Activated CD4-positive, alpha-beta T cell treated with anti-CD3 and anti-CD28 coated beads, Interleukin-2, amount 50 U/mL, for 48 hours (primary cell): ENCODE results near the gene ABCC4.

Experiments
- DNase-seq, 2 experiments: peaks; one replicate each; pipeline ENCODE4 v3.0.0-alpha.2; 2020

ABCC4 gene

DNA sequence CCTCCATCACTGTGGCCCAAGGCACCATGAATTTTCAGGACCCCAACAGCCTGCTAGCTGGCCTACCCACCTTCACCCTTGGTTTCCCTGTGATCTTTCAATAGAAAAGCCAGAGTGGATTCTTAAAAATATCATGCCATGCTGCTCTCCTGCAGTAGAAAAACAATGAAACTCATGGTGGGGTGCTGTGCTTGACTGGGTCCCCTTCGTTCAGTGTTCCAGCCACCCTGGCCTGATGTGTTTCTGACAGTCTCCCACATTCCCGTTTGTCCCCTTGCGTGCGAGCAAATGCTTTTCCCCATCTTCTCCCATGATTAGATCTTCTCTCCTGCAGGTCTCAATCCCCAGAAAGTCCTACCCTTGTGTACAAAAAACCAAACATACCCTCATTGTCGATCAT lies 43.2 kb downstream of the ABCC4 start:
- no peak for DNase-seq

DNA sequence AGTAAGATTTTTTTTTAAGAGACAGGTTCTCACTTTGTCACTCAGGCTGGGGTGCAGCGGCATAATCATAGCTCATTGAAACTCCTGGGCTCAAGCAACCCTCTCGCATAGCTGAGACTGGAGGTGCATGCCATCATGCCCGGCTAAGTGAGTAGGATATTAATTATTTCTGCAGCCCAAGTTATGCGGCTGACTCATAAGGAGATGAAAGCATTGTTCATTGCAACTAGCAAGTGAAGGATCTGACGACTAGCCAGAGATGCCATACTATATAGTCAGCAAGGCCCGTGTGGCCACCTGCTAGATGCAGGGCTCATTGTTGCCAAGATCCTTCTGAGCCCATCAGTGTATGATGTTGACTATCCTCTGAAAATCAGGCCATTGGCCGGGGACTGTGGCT lies 45.2 kb downstream of the ABCC4 start:
- DNase-seq: no peak

DNA sequence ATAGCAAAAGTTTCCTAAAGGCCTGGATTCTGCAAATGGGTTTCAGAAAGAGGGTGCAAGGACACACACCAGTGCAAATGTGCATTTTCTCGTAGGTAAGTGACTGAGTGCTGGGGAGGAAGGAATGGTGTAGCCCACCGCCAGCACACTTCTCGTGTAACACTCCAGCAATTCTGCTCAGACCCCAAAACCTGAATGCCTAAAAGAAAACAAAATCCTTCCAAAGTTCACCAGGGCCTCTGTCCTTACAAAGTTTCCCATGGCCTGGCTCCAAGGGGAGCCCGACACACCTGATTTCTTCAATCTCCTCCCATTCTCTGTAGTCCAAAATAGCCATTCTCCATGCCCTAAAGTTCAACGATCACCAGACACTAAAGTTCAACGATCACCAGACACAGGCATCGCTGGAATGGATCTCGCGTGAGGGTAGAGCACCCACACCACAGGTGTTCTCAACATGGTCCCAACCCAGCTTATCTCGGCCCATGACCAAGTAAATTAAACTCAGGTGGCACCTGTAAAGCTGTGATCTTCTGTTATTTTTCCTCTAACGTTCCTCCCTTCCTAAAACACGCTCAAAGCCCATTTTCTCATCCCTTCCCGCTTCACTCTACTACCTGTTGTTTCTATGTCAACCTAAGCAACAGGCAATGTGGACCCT lies 46.0 kb downstream of the ABCC4 start:
- no peak for DNase-seq

DNA sequence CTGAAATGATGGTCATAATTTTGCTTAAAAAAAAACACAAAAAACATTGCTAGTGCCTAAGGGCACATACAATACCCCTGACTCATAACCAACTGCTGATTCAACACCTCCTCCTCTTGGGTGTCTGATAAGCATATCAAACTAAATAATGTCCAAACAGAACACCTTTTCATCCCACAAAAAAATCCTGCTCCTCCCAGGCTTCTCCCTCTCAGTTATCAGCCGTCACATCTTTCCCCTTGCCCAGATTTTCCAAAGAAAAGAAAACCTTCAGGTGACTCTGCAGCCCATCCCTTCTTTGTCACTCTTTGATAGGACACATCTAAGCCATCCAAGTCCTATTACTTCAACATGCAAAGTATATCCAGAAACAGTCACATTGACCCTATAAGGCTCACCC lies 46.9 kb downstream of the ABCC4 start:
- DNase-seq: no peak

DNA sequence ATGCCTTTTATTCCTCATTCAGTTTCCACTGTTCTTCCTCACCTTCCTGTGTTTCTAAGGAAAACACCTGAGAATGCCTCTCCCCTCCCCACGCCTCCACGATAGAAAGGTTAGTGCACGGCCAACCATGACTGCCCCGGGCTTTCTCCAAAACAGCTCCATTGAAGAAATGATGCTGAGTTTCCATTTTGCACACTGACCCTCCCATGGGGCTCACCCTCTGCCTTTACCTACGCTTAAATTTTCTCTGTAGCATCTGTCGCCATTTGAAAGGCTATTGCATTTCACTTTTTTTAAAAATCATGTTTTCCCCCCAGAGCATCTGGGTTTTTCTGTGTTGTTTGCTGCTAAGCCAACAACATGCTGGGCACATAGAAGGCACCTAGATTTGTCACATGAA lies 48.2 kb downstream of the ABCC4 start:
- no peak for DNase-seq

DNA sequence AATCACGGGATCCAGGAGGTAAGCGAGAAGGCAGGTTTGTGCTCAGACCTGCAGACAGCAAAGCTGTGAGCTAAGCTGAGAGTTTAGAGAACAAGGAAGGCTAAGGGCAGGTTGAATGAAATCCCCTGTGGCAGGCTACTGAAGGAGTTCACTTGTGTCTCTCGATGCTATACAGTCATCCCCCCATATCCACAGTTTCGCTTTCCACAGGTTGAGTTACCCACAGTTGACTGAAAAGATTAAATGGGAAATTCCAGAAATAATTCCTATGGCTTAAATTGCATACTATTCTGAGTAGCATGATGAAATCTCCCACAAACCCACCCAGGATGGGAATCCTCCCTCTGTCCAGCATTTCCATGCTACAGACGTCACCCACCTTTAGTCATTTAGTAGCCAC lies 49.6 kb downstream of the ABCC4 start:
- no peak for DNase-seq

DNA sequence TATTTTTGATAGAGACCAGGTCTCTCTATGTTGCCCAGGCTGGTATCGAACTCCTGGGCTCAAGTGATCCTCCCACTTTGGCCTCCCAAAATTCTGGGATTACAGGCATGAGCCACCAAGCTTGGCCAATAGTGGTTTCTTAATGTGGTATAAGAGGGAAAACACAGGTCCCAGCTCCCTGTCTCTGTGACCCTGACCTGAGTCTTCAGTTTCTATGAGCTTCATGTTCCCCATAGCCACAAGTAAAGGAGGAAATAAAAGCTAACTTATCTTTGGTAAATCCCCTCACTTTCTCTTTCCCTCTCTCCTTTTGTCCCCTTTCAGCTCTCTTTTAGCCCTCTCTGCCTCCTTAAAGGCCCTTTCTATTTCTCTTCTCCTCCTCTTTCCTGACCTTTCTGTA lies 50.3 kb downstream of the ABCC4 start:
- DNase-seq: no peak

DNA sequence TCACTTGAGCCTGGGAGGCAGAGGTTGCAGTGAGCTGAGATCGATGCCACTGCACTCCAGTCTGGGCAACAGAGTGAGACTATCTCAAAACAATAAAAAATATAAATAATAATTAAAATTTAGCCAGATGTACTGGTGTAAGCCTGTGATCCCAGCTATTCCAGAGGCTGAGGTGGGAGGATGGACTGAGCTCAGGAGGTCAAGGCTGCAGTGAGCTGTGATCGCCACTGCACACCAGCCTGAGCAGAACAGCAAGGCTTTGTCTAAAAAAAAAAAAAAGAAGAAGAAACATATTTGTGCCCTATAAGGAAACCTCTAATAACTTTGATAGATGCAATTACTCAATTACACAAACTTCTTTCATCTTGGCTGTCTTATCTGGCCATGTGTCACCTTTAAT lies 52.3 kb downstream of the ABCC4 start:
- DNase-seq: no peak

DNA sequence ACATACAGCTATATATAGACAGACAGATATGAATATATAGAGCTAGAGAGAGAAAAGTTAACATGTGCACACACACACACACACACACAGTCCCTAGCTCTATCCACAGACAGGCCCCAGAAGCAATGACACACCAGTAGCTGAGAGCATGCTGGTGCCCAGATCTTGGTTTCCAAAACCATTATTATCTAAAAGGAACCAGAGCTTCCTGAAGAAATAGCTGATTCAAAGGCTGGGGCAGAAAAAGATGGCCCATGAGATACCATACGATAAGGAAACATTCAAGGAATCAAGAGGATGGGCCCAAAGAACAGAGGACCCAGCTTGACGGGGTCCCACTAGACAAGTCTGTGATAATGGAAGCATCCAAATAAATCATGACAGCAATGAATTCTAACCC lies 53.4 kb downstream of the ABCC4 start:
- DNase-seq: no peak

DNA sequence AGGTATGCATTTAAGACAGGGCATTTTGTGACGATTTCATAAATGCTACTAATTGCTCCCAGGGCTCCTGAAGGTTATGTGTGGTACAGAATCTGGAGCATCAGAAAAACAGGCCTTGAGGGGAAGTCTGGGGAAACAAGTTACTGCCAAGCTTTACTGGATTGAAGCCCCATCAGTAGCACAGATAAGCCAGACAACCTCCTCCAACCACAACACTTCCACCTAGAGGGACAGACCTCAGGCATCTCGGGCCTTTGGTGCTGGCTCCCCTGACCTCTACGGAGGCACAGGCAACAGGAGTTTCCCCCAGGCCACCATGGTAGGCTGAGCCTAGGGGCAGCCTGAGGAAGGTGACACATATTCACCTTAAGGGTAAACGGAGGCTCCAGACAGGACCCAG lies 54.1 kb downstream of the ABCC4 start:
- DNase-seq: no peak

DNA sequence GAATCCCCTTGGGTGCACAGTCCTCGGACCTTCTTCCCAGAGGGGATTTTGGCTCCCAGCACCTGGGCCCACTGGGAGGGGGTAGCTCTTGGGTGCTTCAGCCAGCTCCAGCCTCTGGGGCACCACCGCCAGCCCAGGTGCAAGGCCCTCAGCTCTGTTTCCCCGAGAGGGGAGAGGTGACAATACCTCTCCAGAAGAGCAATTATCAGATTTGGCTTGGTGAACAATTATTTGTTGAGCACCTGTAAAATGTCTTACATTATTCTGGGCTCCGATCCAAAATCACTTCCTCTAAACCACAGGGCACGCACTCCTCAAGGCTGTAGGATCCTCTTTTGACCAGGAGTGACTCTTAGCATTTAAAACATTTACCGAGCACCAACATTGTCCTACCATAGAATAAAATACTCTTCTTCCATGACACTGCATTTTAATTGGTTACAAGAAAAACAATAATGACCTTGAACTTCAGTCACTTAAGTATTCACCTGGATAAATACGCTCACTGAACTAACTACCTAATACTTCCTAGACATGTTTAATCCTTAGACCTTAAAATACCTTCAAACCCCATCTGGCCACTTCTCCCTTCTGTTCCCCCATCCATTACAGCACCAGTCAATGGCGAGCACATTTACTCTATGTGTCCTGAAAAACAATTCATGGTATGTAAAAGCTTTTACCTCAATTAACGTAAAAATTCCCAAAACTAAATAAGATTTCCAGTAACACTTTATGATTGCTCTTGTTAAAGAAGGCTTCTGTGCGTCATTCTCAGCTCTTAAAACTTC lies 54.8 kb downstream of the ABCC4 start:
- no peak for DNase-seq

DNA sequence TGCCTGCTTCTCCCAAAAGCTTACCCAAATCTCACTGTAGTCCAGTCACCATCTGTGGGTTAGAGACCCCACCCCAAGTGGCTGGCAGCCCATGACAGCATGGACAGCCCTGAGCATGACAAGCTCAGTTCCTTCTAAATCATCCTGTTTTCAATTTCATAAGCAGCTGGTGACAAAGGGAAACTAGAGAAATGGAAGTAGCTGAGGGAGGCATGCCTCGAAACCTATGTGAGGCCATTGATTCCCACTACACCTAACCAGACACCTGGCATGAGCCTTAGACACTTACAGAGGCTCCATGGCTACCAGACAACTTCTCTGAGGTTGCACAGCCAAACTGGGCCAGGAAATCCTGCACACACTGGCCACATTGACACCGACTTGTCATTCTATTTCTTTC lies 56.2 kb downstream of the ABCC4 start:
- DNase-seq: no peak

DNA sequence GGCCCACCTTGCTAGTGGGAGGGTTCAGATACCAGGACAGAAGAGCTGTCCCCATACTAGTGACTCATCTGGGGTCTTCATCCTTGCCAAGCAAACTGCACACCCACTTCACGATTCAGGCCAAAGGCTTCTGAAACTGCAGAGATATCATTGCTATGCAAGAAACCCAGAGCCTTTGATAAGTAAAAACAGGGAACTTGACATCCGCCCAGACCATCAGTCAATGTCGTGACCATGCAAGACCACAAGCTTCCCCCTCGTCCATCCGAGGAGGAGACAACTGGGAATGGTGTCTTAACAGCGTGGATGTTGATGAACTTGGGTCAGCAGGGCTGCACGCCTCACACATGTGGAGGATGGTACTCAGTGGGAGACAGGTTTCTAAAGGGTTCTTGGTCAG lies 58.0 kb downstream of the ABCC4 start:
- no peak for DNase-seq

DNA sequence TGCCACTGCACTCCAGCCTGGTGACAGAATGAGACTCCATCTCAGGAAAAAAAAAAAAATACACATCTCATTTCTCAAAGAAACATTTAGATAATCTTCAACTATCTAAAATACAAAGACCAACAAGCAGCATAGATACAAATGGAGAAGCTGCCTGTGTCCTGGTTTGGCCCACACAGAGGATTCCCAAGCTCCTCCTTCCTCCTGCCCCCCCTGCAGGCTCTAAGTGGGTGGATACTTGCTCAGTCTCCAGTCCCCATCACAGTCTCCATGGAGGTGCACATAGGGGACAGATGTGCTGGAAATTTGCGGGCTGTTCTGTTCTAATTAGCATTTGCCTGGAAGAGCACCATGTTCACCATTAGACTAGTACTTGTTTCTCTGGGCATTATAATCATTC lies 59.9 kb downstream of the ABCC4 start:
- no peak for DNase-seq

DNA sequence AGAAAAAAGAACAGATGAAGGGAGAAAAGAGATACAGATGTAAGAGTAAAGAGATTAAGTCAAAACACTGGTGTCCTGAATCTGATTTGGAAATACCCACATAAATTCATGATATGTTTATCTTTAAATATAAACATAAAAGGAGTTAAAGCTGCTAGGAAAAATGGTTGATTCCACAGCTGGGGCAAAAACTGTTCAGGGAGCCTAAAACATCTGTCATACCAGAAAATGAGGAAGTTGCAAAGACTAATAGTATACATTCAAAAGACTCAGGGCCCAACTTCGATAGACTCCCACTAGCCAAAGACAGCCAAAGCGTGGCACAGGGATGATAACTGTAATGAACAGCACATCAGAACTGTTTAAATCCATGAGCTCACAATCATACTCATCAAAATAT lies 62.0 kb downstream of the ABCC4 start:
- DNase-seq: no peak

DNA sequence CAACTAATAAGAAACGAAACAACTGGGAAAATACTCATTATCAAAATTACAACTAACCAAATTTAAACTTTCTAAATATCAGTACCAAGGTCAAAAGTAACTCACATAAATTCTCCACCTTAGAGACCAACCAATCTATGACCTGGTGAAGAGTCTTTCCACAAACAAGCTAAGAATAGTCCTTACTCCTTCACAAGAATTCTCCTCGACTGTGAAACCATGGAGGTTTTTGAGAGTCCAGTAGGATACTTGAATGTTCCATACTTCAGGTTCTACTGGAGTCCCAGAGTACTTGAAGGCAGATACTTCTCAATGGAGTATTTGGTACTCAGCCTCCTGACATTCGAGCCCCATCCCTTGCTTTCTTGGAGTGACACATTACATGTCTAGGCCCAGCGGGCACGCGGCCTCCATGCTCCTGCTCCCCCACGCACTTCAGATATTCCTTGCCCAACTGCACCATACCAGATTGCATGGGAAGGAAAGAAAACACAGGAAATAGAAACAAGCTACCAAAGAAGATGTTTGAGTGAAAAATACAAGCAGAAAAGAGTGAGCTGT lies 63.9 kb downstream of the ABCC4 start:
- DNase-seq: no peak

DNA sequence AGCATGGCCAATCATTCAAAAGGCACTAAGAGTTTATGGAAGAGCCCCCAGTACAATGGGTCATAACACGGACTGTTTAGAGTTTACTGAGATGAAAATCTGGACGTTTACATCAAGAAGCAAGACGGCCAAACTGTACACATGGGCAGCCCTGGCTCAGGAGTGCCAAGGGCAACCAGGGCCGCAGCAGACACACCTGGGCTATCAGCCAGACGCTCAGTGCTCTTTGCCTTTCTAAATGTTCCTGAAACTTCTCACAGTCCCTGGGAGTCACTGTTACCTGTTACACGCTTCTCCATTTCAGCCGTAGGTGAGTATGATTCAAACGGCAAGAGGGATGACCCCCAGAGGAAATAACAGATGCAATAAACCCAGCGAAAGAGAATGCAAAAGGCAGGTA lies 64.5 kb downstream of the ABCC4 start:
- no peak for DNase-seq

DNA sequence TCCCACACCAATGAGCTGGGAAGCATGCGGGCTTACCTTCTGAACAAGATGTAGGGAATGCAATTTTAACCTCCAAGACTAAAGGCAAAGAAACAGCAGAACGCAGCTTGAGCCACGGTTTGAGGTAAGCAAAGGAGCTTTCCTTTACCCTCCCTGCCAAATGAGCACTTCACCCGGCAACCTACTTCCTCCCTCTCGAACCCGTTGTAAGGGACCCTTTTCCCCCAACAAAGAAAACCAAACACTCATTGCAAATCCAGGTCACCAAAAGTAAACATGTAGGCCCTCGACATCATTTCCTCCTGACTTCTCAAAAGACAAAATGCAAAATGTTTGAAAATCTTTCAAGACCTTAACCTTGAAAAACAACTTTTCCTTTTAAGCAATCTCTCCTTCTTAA lies 65.3 kb downstream of the ABCC4 start:
- no peak for DNase-seq

DNA sequence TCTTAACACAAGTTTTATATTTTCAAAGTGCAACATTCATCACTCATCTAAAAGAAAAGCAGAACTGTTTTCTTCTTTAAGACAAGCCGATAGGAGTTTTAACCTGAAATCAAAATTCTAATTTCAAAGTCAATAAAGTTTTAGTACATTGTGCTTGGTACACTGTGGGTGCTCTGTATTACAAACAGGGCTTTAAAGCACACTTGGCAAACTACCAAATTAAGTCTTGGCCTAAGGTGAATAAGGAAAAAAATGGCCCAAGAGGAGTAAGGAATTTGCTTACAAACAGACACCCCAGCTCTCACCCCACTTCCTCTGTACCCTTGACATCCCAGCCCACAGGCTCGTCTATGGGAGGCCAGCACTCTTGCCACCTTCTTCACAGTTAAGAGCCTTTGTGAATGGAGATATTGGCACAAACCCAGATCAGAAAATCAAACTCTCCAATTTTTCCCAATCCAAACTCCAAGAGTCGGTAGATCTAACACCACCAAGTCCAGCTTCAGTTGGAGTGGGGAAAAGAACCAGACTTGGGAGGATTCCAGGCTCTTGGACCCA lies 66.0 kb downstream of the ABCC4 start:
- no peak for DNase-seq

DNA sequence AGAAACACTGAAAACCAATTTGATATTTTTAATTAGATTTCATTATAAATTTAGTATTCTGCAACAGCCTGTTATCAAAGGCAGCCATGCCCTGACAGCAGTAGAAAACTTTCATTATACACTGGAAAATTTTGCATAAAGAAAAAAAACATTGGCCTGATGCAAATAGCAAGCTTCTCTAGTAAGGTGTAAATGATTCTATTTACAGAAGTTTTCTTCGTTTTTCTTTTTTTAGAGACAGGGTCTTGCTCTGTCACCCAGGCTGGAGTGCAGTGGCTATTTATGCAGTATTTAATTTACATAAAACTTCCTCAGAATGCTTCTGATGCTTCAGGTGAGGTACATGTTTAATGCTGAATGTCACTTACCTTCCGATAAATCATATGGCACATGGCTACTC lies 67.0 kb downstream of the ABCC4 start:
- DNase-seq: no peak

DNA sequence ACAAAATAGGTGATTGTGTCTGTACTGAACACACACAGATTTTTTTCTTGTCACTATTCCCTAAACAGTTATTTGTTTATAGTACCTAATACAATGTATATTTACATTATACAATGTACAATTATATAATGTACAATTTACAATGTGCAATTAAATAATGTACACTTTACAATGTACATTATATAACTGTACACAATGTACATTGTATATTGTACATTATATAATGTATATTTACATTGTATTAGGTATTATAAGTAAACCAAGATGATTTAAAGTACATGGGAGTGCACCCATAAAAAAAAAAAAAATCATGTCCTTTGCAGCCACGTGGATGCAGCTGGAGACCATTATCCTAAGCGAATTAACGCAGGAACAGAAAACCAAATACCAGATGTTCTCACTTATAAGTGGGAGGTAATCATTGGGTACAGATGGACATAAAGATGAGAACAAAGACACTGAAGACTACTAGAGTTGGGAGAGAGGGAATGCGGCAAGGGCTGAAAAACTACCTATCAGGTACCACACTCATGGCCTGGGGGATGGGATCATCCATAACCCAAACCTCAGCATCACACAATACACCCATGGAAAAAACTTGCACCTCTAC lies 68.1 kb downstream of the ABCC4 start:
- DNase-seq: no peak

DNA sequence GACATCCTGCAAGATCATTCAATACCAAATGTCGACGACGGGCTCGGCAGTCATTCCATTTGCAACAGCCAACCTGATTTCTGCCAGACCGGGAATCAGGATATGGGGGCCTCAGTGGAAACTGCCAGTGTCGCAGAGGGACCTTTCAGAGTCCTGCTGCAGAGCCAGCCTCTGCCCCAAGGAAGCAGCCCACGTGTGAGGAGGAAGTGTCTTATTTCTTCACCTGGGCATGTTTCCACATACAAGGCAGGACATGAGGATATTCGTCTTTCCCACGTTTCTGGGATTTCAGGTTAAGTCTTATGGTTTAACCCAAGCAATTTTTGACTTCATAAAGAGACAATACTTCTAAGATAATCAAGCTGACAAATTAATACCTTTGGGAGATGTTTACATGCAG lies 69.9 kb downstream of the ABCC4 start:
- no peak for DNase-seq

DNA sequence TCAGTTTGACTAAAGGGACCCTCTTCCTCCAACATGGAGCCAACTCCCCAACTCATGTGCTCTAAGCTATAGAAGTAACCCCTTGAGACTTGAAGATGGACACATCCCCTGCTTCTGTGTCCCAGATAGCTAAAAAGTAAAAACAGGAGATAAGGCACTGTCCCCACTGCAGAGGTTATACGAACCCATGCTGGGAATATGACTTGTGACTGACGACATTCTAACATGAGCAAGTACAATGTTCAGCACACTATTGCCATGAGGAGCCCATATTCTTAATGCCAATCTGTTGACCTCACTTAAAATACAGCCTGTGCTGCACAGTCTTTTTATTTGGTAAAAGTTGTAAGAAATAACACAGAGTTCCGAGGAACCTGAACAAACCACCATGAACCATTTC lies 71.4 kb downstream of the ABCC4 start:
- no peak for DNase-seq

DNA sequence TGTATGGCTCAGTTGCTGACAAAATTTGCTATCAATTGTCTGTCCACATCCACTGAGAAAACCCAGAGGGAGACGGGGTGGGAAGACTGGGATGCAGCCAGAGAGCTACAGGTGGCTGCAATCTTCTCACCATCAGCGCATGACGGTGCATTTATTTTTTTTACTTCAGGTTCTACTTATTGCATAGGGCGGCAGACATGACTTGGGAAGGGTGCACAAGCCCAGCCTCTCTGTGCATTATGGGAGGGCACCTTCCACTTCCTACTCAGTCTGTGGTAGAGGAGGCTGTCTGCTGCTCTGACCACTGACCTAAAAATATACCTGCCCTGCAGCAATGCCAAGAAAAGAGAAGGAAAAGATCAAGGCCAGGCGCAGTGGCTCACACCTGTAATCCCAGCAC lies 73.1 kb downstream of the ABCC4 start:
- no peak for DNase-seq
